ENCODE measurements around the gene LSG1.
"Not testable (repeated sequence)": the region's sequence is repeated elsewhere in the genome, so short reads cannot be mapped to it uniquely, and the experiment has no call there.

The LSG1 gene

GRCh38 chr3:194606163-194606562 is 65.8 kb downstream of the LSG1 start:
- Histone ChIP-seq H3K79me2 (ENCODE audit: insufficient read depth, low read length) (no peaks in the 10 kb centered on the region), H3K4me3 (ENCODE audit: insufficient read depth, low read length, poor library complexity, severe bottlenecking) (no peak overlapping the region), H3K9ac (ENCODE audit: low read length) (no peak overlapping the region), H3K27me3 (ENCODE audit: low read length) (no peaks in the 10 kb centered on the region), H3F3A (ENCODE audit: insufficient read depth) (no peaks in the 10 kb centered on the region), H3K36me3 (ENCODE audit: low read length) (no peaks in the 10 kb centered on the region), H3K9me2 (replicated peaks; ENCODE audit: insufficient read depth, low read length) (no peaks in the 10 kb centered on the region), H3K4me2 (ENCODE audit: low read depth, low read length, poor library complexity, severe bottlenecking) (no peak overlapping the region), H4K20me1 (ENCODE audit: low read depth, low read length) (no peaks in the 10 kb centered on the region), H3K9me3 (ENCODE audit: insufficient read depth, low read length) (no peaks in the 10 kb centered on the region), H3K27ac (ENCODE audit: low read depth, low read length) (no peak overlapping the region), H2AFZ (ENCODE audit: low read depth, low read length, severe bottlenecking) (no peak overlapping the region)
- no peak for TF ChIP-seq EZH2phosphoT487 (conservative IDR thresholded peaks at IDR 0.05; ENCODE audit: low read length)
- TF ChIP-seq CTCF (IDR thresholded peaks at IDR 0.05; ENCODE audit: insufficient read depth, low read length, poor library complexity, severe bottlenecking), result no peak

GRCh38 chr3:194605314-194605713 is 66.7 kb downstream of the LSG1 start:
- not testable (repeated sequence) for H3K9ac ChIP-seq (ENCODE audit: low read length); H2AFZ ChIP-seq (ENCODE audit: low read depth, low read length, severe bottlenecking); H3F3A ChIP-seq (ENCODE audit: insufficient read depth); H3K9me2 ChIP-seq (replicated peaks; ENCODE audit: insufficient read depth, low read length); H3K79me2 ChIP-seq (ENCODE audit: insufficient read depth, low read length); H3K9me3 ChIP-seq (ENCODE audit: insufficient read depth, low read length); H4K20me1 ChIP-seq (ENCODE audit: low read depth, low read length); H3K36me3 ChIP-seq (ENCODE audit: low read length); H3K4me2 ChIP-seq (ENCODE audit: low read depth, low read length, poor library complexity, severe bottlenecking); H3K4me3 ChIP-seq (ENCODE audit: insufficient read depth, low read length, poor library complexity, severe bottlenecking); H3K27me3 ChIP-seq (ENCODE audit: low read length); H3K27ac ChIP-seq (ENCODE audit: low read depth, low read length)

- Histone ChIP-seq H3K27ac (ENCODE audit: low read depth, low read length) (no peak overlapping the region), H3K36me3 (ENCODE audit: low read length) (no peaks in the 10 kb centered on the region), H3K27me3 (ENCODE audit: low read length) (no peaks in the 10 kb centered on the region), H3K79me2 (ENCODE audit: insufficient read depth, low read length) (no peaks in the 10 kb centered on the region), H3K9ac (ENCODE audit: low read length) (no peak overlapping the region), H2AFZ (ENCODE audit: low read depth, low read length, severe bottlenecking) (no peak overlapping the region), H4K20me1 (ENCODE audit: low read depth, low read length) (no peaks in the 10 kb centered on the region), H3F3A (ENCODE audit: insufficient read depth) (no peaks in the 10 kb centered on the region), H3K4me3 (ENCODE audit: insufficient read depth, low read length, poor library complexity, severe bottlenecking) (no peak overlapping the region), H3K9me3 (ENCODE audit: insufficient read depth, low read length) (no peaks in the 10 kb centered on the region), H3K9me2 (replicated peaks; ENCODE audit: insufficient read depth, low read length) (no peaks in the 10 kb centered on the region), H3K4me2 (ENCODE audit: low read depth, low read length, poor library complexity, severe bottlenecking) (no peak overlapping the region)
- TF ChIP-seq CTCF (IDR thresholded peaks at IDR 0.05; ENCODE audit: insufficient read depth, low read length, poor library complexity, severe bottlenecking) (no peak), EZH2phosphoT487 (conservative IDR thresholded peaks at IDR 0.05; ENCODE audit: low read length) (no peak)
Measured at GRCh38 chr3:194604837-194605236, 67.2 kb downstream of the LSG1 start.

GRCh38 chr3:194604126-194604525 is 67.9 kb downstream of the LSG1 start:
- H3K4me2 ChIP-seq (ENCODE audit: low read depth, low read length, poor library complexity, severe bottlenecking), result no peak overlapping the region
- TF ChIP-seq EZH2phosphoT487 (conservative IDR thresholded peaks at IDR 0.05; ENCODE audit: low read length), result no peak
- TF ChIP-seq CTCF (IDR thresholded peaks at IDR 0.05; ENCODE audit: insufficient read depth, low read length, poor library complexity, severe bottlenecking), result no peak

More at GRCh38 chr3:194604126-194604525, 67.9 kb downstream of the LSG1 start:
- Histone ChIP-seq H3K9ac (ENCODE audit: low read length) (no peak overlapping the region), H3K9me2 (replicated peaks; ENCODE audit: insufficient read depth, low read length) (no peaks in the 10 kb centered on the region), H3K27ac (ENCODE audit: low read depth, low read length) (no peak overlapping the region), H3K4me3 (ENCODE audit: insufficient read depth, low read length, poor library complexity, severe bottlenecking) (no peak overlapping the region), H2AFZ (ENCODE audit: low read depth, low read length, severe bottlenecking) (no peak overlapping the region), H3K36me3 (ENCODE audit: low read length) (no peaks in the 10 kb centered on the region), H3F3A (ENCODE audit: insufficient read depth) (no peaks in the 10 kb centered on the region), H3K27me3 (ENCODE audit: low read length) (no peaks in the 10 kb centered on the region), H3K9me3 (ENCODE audit: insufficient read depth, low read length) (no peaks in the 10 kb centered on the region), H4K20me1 (ENCODE audit: low read depth, low read length) (no peaks in the 10 kb centered on the region), H3K79me2 (ENCODE audit: insufficient read depth, low read length) (no peaks in the 10 kb centered on the region)
